NOMO-1 treated with DMSO at 0.1 percent for 48 hours (cell line): Measurements from ENCODE around the gene CRISP3.

Experiments
- DNase-seq: peaks from one replicate; lab custom pipeline; 2025; ENCODE audit not compliant: unreplicated experiment; lab: John Stamatoyannopoulos, UW

CRISP3 gene

DNA sequence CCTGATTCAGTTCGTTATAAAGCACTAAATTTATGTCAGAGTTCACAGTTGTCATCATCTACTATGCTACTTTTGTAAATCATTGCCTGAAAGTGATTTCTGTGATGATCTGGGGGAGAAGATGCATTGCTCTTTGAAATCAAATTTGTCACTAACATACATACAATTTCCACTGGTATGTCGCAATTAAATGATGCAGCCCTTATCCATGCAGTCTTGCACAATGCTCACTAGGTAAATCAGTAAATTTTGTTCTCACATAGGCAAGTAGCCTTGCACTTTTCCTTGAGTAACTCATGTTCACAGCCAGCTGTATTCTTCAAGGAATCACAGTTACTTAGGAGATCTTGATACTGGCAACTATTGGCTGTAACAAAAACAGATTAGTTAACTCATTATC, 51.7 kb downstream of the CRISP3 start:
- no peak for DNase-seq
